ENCODE data around the gene CYP46A1.
"Not testable (repeated sequence)": the region's sequence is repeated elsewhere in the genome, so short reads cannot be mapped to it uniquely, and the experiment has no call there.

The CYP46A1 gene

DNA sequence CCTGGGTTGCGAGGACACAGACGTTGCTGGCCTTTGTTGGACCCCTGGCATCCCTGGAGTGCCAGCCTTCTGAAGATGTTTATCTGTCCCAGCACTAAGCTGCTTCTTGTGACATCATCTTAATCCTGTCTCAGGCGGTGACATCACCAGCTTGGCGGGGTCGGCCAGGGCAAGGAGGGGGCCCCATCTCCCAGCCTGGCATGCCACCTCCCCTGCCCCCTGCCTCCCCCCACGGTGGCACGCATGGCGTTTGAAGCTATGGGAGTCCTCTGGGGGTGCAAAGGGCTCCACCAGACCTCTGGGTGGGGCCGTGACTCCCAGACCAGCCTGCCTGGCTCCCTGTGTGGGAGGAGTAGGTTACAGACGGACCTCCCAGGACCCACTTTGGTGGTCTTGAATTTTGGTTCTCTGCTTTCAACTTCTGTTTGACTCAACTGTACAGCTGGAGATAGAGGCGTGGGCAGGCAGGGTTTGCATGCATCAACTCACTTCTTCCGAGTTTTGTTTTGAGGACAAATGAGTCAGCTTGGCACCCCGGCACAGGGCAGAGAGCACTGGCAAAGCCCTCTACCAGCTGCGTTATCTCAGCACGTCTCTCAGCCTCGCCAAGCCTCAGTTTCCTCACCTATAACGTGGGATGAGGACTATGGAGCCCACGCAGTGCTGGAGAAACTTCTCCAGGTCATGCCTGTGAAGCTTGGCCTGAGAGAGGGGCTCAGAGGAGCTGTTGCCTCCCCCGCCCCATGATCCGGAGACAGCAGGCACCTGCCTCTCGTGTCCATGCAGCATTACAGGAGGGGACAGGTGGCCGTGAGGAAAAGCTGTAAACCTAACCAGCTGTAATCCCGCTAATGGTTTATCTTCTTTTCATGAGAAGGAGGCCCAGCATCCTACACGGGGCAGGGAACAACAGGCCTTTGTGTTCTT lies 70.3 kb downstream of the CYP46A1 start:
- no peak for DNase-seq (ENCODE audit: extremely low read depth in 1 of 2, low read depth in 1 of 2)

DNA sequence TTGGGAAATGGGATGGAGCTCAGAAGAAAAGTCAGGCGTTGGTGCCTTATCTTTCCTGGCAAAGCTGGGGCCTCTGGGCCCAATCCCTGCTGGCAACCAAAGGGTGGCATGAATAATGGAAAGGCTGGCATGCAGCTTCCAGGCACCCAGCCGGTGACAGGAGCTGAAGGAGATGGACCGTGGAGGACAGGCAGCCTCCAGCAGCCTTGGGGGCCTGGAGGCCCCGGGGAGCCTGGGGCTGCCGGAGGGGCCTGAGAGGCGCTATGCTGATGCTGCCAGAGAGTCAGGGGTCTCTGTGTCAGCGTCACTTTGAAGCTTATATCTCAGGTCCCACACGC lies 70.9 kb downstream of the CYP46A1 start:
- DNase-seq (ENCODE audit: extremely low read depth in 1 of 2, low read depth in 1 of 2): no peak

GRCh38 chr14:99755629-99756603 lies 71.8 kb downstream of the CYP46A1 start:
- DNase-seq (ENCODE audit: extremely low read depth in 1 of 2, low read depth in 1 of 2): no peak

GRCh38 chr14:99756796-99757195 lies 72.7 kb downstream of the CYP46A1 start:
- no peak for DNase-seq (ENCODE audit: extremely low read depth in 1 of 2, low read depth in 1 of 2)

DNA sequence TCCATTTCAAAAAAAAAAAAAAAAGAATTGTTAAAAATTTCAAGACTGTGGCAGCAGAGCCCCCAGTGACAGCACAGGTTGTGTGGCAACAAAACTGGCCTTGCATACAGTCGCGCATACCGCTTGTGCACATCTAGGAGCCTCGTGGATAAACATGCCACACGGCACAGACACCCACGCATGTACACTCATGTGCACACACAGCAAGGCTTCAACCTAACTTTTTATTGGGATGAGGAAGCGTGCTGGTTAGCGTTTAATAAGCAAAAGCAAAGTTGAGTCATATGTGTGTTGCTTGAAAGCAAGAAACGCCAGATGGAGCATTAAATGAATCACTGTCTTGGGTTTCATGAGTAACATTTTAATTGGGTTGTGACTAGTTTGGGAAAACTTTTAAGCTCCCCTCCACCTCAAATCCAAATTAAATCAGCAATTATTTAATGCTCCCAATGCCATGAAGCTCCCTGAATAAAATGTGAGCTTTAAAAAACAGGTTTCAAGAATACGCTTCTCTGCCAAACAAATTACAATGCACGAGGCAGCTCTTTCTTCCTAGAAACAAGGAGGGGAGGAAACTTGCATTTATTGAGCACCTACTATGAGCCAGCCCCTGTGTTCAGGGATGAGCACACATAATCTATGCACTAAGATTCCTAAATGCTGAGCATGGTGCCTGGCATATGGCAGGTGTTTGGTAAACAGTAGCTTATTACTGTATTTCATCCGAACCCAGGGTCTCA lies 73.4 kb downstream of the CYP46A1 start:
- no peak for DNase-seq (ENCODE audit: extremely low read depth in 1 of 2, low read depth in 1 of 2)

- no peak for DNase-seq (ENCODE audit: extremely low read depth in 1 of 2, low read depth in 1 of 2)
Measured at GRCh38 chr14:99758121-99758821, 74.2 kb downstream of the CYP46A1 start.

GRCh38 chr14:99758872-99759545 lies 74.9 kb downstream of the CYP46A1 start:
- no peak for DNase-seq (ENCODE audit: extremely low read depth in 1 of 2, low read depth in 1 of 2)

DNA sequence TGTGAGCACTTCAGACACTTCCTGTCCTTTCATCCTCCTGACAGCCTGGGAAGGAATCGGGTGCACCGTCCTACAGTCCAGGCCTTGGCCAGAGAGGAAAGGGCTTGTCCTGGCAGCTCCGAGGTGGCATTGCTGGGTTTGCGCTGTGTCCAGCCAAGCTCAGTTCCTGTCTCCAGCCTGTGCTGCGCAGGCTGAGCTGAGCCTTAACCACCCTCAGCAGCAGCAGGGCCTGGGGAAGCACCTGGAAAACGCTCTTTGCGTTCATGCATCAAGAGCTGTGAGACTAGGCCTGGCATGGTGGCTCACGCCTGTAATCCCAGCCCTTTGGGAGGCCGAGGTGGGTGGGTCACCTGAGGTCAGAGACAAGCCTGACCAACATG lies 75.4 kb downstream of the CYP46A1 start:
- DNase-seq (ENCODE audit: extremely low read depth in 1 of 2, low read depth in 1 of 2): no peak

GRCh38 chr14:99760817-99761216 lies 76.7 kb downstream of the CYP46A1 start:
- DNase-seq (ENCODE audit: extremely low read depth in 1 of 2, low read depth in 1 of 2): no peak

- DNase-seq (ENCODE audit: extremely low read depth in 1 of 2, low read depth in 1 of 2): not testable (repeated sequence)
Measured at GRCh38 chr14:99762911-99763310, 78.8 kb downstream of the CYP46A1 start.

DNA sequence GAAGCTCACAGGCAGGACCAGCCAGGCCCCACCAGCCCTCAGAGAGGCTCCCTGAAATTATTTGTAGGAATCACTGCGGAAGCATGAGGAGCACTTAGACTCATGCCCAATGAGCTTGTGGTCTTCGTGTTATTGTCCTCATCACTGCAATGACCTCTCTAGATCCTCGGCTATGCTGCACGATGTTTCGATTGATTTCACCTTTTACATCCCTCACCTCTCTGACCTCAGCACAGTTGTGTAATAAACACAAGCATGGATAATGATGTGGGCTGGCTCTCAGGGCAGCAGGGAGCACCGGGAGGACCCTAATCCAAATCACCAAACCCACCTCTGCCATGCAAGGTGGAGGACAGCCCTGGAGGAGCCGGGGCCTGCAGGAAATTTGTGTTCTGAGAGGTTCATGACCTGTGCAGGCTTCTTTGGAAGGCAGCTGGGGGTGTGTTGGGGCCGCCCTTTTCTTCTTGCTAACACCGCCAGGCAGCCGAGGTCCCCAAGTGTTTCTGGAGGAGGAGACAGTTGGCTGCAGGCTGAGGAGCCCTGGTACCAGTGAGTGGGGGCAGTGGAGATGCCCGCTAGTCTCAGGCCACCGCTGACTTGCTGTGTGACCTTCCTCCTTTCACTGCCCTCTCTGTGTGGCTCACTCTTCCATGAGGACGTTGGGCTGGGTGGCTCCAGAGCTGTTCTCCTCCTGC lies 79.6 kb downstream of the CYP46A1 start:
- no peak for DNase-seq (ENCODE audit: extremely low read depth in 1 of 2, low read depth in 1 of 2)

- DNase-seq (ENCODE audit: extremely low read depth in 1 of 2, low read depth in 1 of 2): no peak
Measured at GRCh38 chr14:99764222-99764706, 80.2 kb downstream of the CYP46A1 start.

DNA sequence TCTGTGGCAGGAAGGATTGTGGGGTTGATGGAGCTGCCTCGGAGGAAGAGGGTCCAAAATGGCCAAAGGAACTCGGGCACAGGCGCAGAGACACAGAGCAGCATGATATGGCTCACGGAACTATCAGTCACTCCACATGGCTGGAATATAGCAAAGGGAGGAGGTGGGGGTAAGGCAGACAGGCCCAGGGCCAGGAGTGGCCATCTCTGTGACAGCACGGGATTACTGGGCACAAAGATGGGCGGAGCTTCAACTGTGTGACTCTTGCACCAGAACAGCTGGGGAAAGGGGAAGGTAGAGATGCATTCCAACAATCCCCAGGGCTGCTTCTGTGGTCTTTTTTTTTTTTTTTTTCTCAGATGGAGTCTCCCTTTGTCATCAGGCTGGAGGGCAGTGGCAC lies 84.3 kb downstream of the CYP46A1 start:
- no peak for DNase-seq (ENCODE audit: extremely low read depth in 1 of 2, low read depth in 1 of 2)

DNA sequence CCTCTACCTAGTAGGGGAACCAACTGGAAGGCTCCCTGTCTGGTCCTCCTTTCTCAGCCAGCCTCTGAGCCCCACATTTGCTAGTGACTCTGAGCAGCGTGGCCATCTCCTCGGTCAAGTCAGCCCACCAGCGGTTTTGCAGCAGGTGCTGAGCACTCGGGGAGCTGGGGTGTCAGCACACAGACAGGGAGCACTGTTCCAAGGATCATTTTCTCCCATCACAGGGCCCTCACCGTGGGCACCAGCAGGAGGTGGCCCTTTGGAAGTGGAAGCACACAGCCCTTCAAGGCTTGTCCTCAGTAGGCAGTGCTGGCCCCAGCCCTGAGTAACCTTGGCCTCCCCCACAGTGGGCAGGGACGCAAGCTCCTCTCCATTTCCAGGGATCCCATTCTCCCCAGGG lies 85.0 kb downstream of the CYP46A1 start:
- no peak for DNase-seq (ENCODE audit: extremely low read depth in 1 of 2, low read depth in 1 of 2)

DNA sequence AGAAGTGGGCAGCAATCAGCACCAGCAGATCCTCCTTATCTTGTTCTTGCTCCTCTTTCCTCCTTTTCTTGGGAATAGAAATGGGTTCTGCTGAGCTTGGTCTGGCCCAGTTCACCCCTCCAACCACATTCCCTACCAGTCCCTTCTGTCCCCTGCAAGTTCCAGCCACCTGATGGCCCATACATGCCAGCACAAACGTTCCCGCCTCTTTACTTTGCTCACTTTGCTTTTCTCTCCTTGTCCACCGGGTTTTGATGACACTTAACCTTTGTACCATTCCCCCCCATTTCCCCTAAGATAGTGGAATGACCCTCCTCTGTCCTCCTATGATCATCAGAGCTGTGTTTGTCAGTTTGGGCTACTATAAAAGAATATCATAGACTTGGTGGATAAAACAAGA lies 85.7 kb downstream of the CYP46A1 start:
- DNase-seq (ENCODE audit: extremely low read depth in 1 of 2, low read depth in 1 of 2): no peak

GRCh38 chr14:99772371-99773283 lies 88.5 kb downstream of the CYP46A1 start:
- no peak for DNase-seq (ENCODE audit: extremely low read depth in 1 of 2, low read depth in 1 of 2)

DNA sequence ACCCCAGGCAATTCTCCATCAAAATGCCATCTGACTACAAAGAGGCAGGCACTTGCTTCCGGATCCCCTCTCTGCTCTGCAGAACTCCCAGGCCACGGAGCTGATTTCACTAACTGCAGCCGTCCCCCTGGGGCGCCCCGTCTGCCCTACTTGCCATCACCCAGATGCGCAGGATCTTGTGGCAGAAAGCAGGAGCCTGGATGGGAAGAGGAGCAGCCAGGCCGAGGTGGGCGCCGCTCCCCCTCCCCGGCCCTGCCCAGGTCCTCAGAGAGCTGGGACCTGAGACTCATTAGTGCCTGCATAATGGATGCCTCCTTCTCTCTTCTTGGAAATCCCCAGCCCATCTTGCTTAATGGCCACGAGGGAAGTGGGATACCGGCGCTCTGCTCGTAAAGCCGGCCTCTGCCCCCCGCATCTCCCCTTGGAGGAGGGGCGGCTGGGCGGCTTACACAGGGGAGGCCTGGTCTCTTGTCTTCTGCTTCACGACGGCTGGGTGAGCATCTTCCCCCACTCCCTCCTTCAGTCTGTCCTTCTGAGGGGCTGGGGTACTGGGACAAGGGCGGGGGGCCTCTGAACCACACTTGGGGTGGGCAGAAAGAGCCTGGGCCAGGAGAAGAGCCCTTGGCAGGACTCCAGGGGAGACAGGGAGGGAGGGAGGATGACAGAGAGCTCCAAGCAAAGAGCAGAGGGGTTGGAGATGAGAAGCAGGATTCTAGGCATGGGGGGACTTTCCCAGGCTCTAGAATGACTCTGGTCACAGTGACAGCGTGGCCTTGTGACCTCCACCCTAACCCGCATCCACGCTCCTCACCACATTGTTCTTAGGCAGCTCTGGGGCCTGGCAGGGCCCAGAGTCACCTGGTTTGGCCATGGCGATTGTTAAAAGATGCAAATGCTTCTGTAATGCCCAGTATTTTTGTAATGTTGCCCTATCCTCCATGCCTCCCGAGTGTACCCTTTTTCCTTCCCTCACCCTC lies 89.7 kb downstream of the CYP46A1 start:
- no peak for DNase-seq (ENCODE audit: extremely low read depth in 1 of 2, low read depth in 1 of 2)

Data from activated CD8-positive, alpha-beta memory T cell treated with anti-CD3 and anti-CD28 coated beads for 1 hour (primary cell).